ENCODE results near the gene AATF. TPM values are rescaled to one million over a fixed set of nuclear protein-coding genes. Genes with fewer than 3 reads are reported as not detected.

Gene AATF
- total and polyA plus RNA-seq, 4 donors, result 20.9 to 43.3 (median 33.4) TPM

DNA sequence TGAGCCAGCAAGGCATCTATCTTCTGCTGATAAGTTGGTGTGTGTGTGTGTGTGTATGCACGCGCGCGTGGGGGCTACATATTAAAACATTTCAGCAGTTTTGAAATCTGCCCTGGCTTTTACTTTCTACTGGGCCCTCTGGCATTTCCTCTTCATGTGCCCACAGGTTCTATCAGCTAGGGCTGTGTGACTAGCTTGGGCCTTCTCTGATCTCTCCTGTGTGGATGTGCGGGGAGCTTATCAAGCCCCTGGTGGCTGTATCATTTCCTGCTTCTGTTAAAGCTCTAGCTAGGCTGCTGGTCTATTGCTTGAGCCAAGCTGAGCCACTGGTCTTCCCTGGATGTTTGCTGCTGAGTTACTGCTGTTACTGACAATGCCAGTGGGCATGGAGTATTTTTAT is 132.5 kb downstream of the AATF start:
- H3K27ac ChIP-seq (ENCODE audit: low read depth, low read length), result no peak overlapping the region
- WGBS (ENCODE audit: insufficient coverage), result 100% methylated on average over 5 of the region's 5 CpGs
- no peaks in the 10 kb centered on the region for H3K27me3 ChIP-seq (ENCODE audit: control insufficient read depth, insufficient read depth, low read length)
- H3K4me1 ChIP-seq (ENCODE audit: control insufficient read depth, insufficient read depth, low read length), result peaks cover 12% of the 10 kb centered on the region
- H3K36me3 ChIP-seq (ENCODE audit: control insufficient read depth, insufficient read depth, low read length), result peaks cover 8% of the 10 kb centered on the region
- DNase-seq (ENCODE audit: low read depth in 4 of 6, low spot score in 6 of 6), result no peak
- H3K4me3 ChIP-seq (ENCODE audit: low read depth, low read length), result no peak overlapping the region
- peaks cover 7% of the 10 kb centered on the region for H3K9me3 ChIP-seq (ENCODE audit: control insufficient read depth, insufficient read depth, low read length)

DNA sequence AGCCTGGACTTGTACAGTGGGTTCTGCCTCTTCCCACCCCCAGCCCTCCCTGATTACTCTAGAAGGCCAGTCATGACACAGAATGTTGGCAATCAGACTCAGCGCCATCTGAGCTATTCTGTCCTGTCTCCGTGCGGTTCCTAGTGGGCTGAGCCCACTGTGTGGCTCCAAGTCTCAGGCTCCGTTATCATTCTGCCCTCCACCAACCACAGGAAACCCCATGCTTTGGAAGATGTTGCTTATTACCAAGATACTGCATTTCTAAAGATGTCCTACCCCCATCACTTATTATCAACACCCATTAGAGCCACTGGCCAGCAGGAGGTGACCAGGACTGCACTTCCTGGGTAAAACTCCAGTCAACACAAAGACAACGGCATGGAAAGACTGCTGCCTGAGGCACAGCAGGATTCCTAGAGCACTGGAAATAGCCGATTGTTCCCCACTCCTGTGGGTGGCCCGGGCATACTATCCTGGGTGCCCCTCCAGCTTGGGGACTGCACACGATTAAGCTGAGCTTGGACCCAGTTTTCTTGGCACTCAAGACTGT is 133.6 kb downstream of the AATF start:
- Histone ChIP-seq H3K4me1 (ENCODE audit: control insufficient read depth, insufficient read depth, low read length) (peaks cover 12% of the 10 kb centered on the region), H3K27me3 (ENCODE audit: control insufficient read depth, insufficient read depth, low read length) (no peaks in the 10 kb centered on the region), H3K9me3 (ENCODE audit: control insufficient read depth, insufficient read depth, low read length) (peaks cover 7% of the 10 kb centered on the region), H3K4me3 (ENCODE audit: low read depth, low read length) (no peak overlapping the region), H3K27ac (ENCODE audit: low read depth, low read length) (no peak overlapping the region), H3K36me3 (ENCODE audit: control insufficient read depth, insufficient read depth, low read length) (peaks cover 18% of the 10 kb centered on the region)
- 44% methylated on average over 8 of the region's 8 CpGs for WGBS (ENCODE audit: insufficient coverage)
- DNase-seq (ENCODE audit: low read depth in 4 of 6, low spot score in 6 of 6), result peak in 2 of 6 donors; percentile 13 to 45

DNA sequence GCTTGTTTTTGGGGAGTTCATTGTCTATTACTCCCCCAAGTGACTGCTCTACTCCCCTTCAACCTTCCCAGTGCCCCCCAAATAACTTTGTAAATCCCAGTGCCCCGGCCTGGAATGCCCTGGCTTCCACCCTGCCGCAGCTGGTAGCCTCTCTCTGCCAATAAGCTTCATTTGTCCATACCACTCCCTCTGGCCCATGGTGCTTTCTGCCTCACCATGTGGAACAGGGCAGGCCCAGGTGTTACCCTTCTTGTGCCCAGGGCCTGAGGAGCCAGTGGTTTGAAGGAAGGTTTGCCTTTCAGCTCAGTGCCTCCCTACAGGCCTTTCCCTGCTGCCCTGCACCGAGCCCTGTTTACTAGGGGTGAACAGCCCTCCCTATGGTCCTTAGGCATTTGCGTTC is 134.2 kb downstream of the AATF start:
- DNase-seq (ENCODE audit: low read depth in 4 of 6, low spot score in 6 of 6), result no peak
- 73% methylated on average over 3 of the region's 4 CpGs for WGBS (ENCODE audit: insufficient coverage)
- peaks cover 18% of the 10 kb centered on the region for H3K36me3 ChIP-seq (ENCODE audit: control insufficient read depth, insufficient read depth, low read length)
- H3K27ac ChIP-seq (ENCODE audit: low read depth, low read length), result no peak overlapping the region
- H3K4me1 ChIP-seq (ENCODE audit: control insufficient read depth, insufficient read depth, low read length), result peaks cover 12% of the 10 kb centered on the region
- H3K27me3 ChIP-seq (ENCODE audit: control insufficient read depth, insufficient read depth, low read length), result no peaks in the 10 kb centered on the region
- H3K9me3 ChIP-seq (ENCODE audit: control insufficient read depth, insufficient read depth, low read length), result peaks cover 7% of the 10 kb centered on the region
- no peak overlapping the region for H3K4me3 ChIP-seq (ENCODE audit: low read depth, low read length)

DNA sequence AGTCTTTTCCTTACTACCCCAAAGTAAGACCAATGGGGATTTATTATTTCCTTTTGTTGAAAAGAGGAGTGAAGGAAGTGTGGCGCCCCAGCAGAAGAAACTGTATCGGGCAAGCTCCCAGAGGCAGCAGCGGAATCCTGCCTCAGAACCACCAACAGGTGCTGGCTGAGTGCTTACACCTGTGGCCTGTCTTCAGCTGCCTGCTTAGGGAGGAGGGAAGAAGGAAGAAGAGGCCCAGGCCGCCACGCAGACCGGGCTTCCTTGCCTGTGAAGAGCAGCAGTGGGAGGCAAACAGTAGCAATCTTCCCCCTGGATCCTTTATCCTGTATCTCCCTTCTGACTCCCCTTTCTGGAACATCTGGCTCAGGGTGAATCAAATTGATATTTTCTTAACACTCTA is 134.7 kb downstream of the AATF start:
- Histone ChIP-seq H3K9me3 (ENCODE audit: control insufficient read depth, insufficient read depth, low read length) (peaks cover 7% of the 10 kb centered on the region), H3K36me3 (ENCODE audit: control insufficient read depth, insufficient read depth, low read length) (peaks cover 18% of the 10 kb centered on the region), H3K4me1 (ENCODE audit: control insufficient read depth, insufficient read depth, low read length) (peaks cover 12% of the 10 kb centered on the region), H3K27ac (ENCODE audit: low read depth, low read length) (no peak overlapping the region), H3K27me3 (ENCODE audit: control insufficient read depth, insufficient read depth, low read length) (no peaks in the 10 kb centered on the region), H3K4me3 (ENCODE audit: low read depth, low read length) (no peak overlapping the region)
- 70% methylated on average over 2 of the region's 6 CpGs for WGBS (ENCODE audit: insufficient coverage)
- DNase-seq (ENCODE audit: low read depth in 4 of 6, low spot score in 6 of 6), result no peak

DNA sequence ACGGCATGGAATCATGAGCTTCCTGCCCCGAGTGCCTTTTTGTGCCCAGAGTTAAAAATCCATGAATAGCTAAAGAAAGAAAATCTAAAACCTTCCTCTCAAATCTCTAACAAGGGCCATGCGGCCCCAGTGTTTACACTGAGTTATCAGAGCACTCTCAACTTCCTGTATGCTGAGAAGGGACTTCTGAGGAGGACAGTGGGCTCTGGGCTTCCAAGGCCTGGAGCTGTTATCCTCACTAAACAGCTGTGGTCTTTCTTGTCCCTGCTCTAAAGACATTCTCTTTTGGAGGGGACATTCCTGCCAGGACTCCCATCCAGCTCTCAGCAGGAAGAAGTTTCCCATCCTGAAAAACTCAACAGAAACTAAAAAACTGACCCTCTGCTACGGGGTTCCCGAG is 135.6 kb downstream of the AATF start:
- WGBS (ENCODE audit: insufficient coverage), result 100% methylated on average over 1 of the region's 5 CpGs
- H3K27ac ChIP-seq (ENCODE audit: low read depth, low read length), result no peak overlapping the region
- peaks cover 19% of the 10 kb centered on the region for H3K4me1 ChIP-seq (ENCODE audit: control insufficient read depth, insufficient read depth, low read length)
- peaks cover 2% of the 10 kb centered on the region for H3K9me3 ChIP-seq (ENCODE audit: control insufficient read depth, insufficient read depth, low read length)
- H3K36me3 ChIP-seq (ENCODE audit: control insufficient read depth, insufficient read depth, low read length), result peaks cover 18% of the 10 kb centered on the region
- no peaks in the 10 kb centered on the region for H3K27me3 ChIP-seq (ENCODE audit: control insufficient read depth, insufficient read depth, low read length)
- no peak for DNase-seq (ENCODE audit: low read depth in 4 of 6, low spot score in 6 of 6)
- H3K4me3 ChIP-seq (ENCODE audit: low read depth, low read length), result no peak overlapping the region

DNA sequence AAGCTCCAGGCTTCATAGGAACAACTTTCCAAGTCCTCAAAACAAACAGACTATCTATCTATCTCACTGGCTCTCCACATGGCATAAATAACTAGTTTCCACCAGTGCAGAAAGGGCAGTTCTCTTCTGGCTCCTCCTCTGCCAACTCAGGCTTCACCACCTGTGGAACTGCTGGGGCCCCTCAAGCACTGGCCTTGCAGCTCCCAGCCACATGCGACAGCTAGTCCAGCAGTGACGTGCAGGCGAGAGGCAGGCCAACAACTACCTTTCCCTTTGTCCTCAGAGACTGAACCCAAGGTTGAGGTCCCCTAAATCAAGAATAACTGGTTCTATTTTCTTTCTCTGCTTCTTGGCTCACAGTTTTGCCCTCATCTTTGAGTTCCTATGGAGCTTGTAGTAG is 137.6 kb downstream of the AATF start:
- Histone ChIP-seq H3K36me3 (ENCODE audit: control insufficient read depth, insufficient read depth, low read length) (peaks cover 21% of the 10 kb centered on the region), H3K27me3 (ENCODE audit: control insufficient read depth, insufficient read depth, low read length) (no peaks in the 10 kb centered on the region), H3K4me1 (ENCODE audit: control insufficient read depth, insufficient read depth, low read length) (peaks cover 23% of the 10 kb centered on the region), H3K9me3 (ENCODE audit: control insufficient read depth, insufficient read depth, low read length) (no peaks in the 10 kb centered on the region), H3K4me3 (ENCODE audit: low read depth, low read length) (no peak overlapping the region), H3K27ac (ENCODE audit: low read depth, low read length) (no peak overlapping the region)
- 90% methylated on average over 3 of the region's 3 CpGs for WGBS (ENCODE audit: insufficient coverage)
- DNase-seq (ENCODE audit: low read depth in 4 of 6, low spot score in 6 of 6), result no peak

DNA sequence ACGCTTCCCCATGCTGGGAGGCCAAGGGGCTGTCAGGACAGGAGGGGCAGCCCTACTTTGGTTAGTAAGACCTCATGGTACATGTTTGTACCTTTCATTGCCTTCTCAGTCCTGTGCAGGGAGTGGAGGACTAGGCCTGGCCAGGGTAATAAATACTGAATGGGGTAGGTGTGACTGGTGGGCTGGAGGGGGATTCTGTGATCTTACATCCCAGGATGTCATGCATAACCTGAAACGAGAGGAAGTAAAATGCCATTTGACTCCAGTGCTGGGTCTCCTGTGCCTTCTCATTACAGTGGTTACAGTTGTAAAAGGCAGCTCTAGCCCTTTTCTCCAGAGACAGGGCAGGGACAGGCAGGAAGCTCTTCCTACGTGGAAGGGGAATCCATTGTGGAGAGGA is 138.2 kb downstream of the AATF start:
- no peak overlapping the region for H3K27ac ChIP-seq (ENCODE audit: low read depth, low read length)
- DNase-seq (ENCODE audit: low read depth in 4 of 6, low spot score in 6 of 6), result no peak
- peaks cover 26% of the 10 kb centered on the region for H3K36me3 ChIP-seq (ENCODE audit: control insufficient read depth, insufficient read depth, low read length)
- H3K9me3 ChIP-seq (ENCODE audit: control insufficient read depth, insufficient read depth, low read length), result no peaks in the 10 kb centered on the region
- 82% methylated on average over 3 of the region's 3 CpGs for WGBS (ENCODE audit: insufficient coverage)
- H3K27me3 ChIP-seq (ENCODE audit: control insufficient read depth, insufficient read depth, low read length), result no peaks in the 10 kb centered on the region
- peaks cover 23% of the 10 kb centered on the region for H3K4me1 ChIP-seq (ENCODE audit: control insufficient read depth, insufficient read depth, low read length)
- H3K4me3 ChIP-seq (ENCODE audit: low read depth, low read length), result no peak overlapping the region

DNA sequence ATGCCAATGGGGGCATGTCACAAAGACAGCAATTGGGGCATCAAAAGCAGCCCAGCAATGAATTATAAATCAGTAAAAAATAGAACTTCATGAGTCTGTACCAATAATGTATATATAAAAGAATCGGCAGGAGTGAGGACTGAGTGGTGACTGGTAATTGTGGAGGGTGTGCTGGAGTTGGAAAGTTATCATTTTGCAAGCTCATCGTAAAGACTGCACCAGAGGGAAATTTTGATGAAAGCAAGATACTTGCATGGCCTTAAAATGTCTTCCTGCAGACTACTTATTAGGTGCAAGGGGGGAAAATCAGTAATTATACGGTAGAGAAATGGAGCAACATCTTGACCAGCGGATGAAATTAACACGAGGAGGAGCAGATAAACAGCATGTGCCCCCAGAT is 138.9 kb downstream of the AATF start:
- Histone ChIP-seq H3K27me3 (ENCODE audit: control insufficient read depth, insufficient read depth, low read length) (no peaks in the 10 kb centered on the region), H3K4me1 (ENCODE audit: control insufficient read depth, insufficient read depth, low read length) (peaks cover 19% of the 10 kb centered on the region), H3K36me3 (ENCODE audit: control insufficient read depth, insufficient read depth, low read length) (peaks cover 30% of the 10 kb centered on the region), H3K9me3 (ENCODE audit: control insufficient read depth, insufficient read depth, low read length) (no peaks in the 10 kb centered on the region), H3K4me3 (ENCODE audit: low read depth, low read length) (no peak overlapping the region), H3K27ac (ENCODE audit: low read depth, low read length) (no peak overlapping the region)
- no peak for DNase-seq (ENCODE audit: low read depth in 4 of 6, low spot score in 6 of 6)
- WGBS (ENCODE audit: insufficient coverage), result 100% methylated on average over 4 of the region's 5 CpGs

DNA sequence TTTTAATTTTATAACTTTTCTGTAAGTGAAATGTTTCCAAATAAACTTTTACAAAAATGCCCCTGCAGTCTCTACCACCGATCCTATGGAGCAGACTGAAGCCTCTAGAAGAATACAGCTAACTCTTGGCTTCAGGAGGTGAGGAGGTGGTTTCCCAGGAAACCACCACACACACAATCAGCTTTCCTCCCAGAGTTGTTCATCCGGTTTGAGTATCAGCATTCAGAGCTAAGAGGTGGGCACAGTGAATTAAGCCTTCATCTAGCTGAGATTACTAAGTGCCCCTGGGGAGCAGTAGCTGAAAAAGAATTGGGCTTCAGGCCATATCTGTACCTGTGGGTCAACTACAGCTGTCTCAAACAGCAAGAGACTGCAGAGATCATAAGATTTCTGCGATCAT is 139.7 kb downstream of the AATF start:
- WGBS (ENCODE audit: insufficient coverage), result 100% methylated on average over 1 of the region's 3 CpGs
- H3K9me3 ChIP-seq (ENCODE audit: control insufficient read depth, insufficient read depth, low read length), result no peaks in the 10 kb centered on the region
- H3K27me3 ChIP-seq (ENCODE audit: control insufficient read depth, insufficient read depth, low read length), result no peaks in the 10 kb centered on the region
- peak in 2 of 6 donors; percentile 29 to 63 for DNase-seq (ENCODE audit: low read depth in 4 of 6, low spot score in 6 of 6)
- H3K4me1 ChIP-seq (ENCODE audit: control insufficient read depth, insufficient read depth, low read length), result peaks cover 12% of the 10 kb centered on the region
- no peak overlapping the region for H3K27ac ChIP-seq (ENCODE audit: low read depth, low read length)
- H3K4me3 ChIP-seq (ENCODE audit: low read depth, low read length), result no peak overlapping the region
- peaks cover 36% of the 10 kb centered on the region for H3K36me3 ChIP-seq (ENCODE audit: control insufficient read depth, insufficient read depth, low read length)

DNA sequence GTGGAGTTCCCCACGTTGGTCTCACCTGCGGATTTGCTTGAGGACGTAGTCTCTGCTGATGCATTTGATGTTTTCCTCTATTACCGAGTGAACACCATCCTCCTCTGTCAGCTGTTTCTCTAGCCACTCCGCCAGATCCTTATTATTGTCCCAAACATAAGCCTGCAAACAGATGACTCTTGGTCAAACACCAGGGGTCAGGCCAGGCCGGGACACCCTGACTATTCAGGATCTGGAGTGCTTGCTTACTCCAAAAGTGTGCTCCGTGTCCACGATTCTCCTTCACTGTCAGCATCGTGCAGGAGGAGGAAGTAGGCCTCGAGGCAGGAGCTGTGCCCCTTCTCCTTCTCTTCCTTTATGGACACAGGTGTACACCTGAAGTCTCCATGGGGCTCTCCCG is 140.2 kb downstream of the AATF start:
- 65% methylated on average over 10 of the region's 11 CpGs for WGBS (ENCODE audit: insufficient coverage)
- H3K27ac ChIP-seq (ENCODE audit: low read depth, low read length), result no peak overlapping the region
- no peaks in the 10 kb centered on the region for H3K9me3 ChIP-seq (ENCODE audit: control insufficient read depth, insufficient read depth, low read length)
- no peaks in the 10 kb centered on the region for H3K27me3 ChIP-seq (ENCODE audit: control insufficient read depth, insufficient read depth, low read length)
- peaks cover 11% of the 10 kb centered on the region for H3K4me1 ChIP-seq (ENCODE audit: control insufficient read depth, insufficient read depth, low read length)
- H3K4me3 ChIP-seq (ENCODE audit: low read depth, low read length), result no peak overlapping the region
- no peak for DNase-seq (ENCODE audit: low read depth in 4 of 6, low spot score in 6 of 6)
- H3K36me3 ChIP-seq (ENCODE audit: control insufficient read depth, insufficient read depth, low read length), result peaks cover 38% of the 10 kb centered on the region

Measured in spinal cord (tissue), 10 donors.